WTC11 (cell line): ENCODE measurements around the gene SMIM3. TPM values are rescaled to one million over a fixed set of nuclear protein-coding genes. Genes with fewer than 3 reads are reported as not detected.

Experiments
- ATAC-seq: fragments of 200-7000 bp; cut with Tn5 transposase; 2 replicates; pipeline ENCODE4 v1.10.0; 2021; ENCODE audit warnings: mild to moderate bottlenecking, moderate library complexity
- CTCF ChIA-PET: fragments of 300-600 bp; sonication (Branson Sonifier 250); formaldehyde crosslinking; loops from one replicate; lab custom pipeline; 2021; ENCODE audit warnings: antibody characterized with exemption; lab: Charles Lee
- POLR2A ChIA-PET: fragments of 350-600 bp; sonication (Branson Sonifier 250); formaldehyde crosslinking; loops from one replicate; lab custom pipeline; 2021; ENCODE audit warnings: antibody characterized with exemption; lab: Charles Lee
- DNase-seq: peaks from one replicate; pipeline ENCODE4 v3.0.0; 2021; ENCODE audit warnings: low spot score
- H3K27ac Mint-ChIP-seq: 2 replicates; pipeline ENCODE4 v1.8.0; 2021; ENCODE audit warnings: mixed read lengths
- H3K27me3 Mint-ChIP-seq: 2 replicates; pipeline ENCODE4 v1.8.0; 2021; ENCODE audit warnings: low read depth, mild to moderate bottlenecking, moderate library complexity, mixed read lengths
- H3K36me3 Mint-ChIP-seq: 2 replicates; pipeline ENCODE4 v1.8.0; 2021; ENCODE audit warnings: mixed read lengths
- H3K4me1 Mint-ChIP-seq: 2 replicates; pipeline ENCODE4 v1.8.0; 2022; ENCODE audit warnings: mixed read lengths
- H3K4me3 Mint-ChIP-seq: 2 replicates; pipeline ENCODE4 v1.8.0; 2021; ENCODE audit warnings: mild to moderate bottlenecking, moderate library complexity, mixed read lengths
- H3K9me3 Mint-ChIP-seq: 2 replicates; pipeline ENCODE4 v1.8.0; 2021; ENCODE audit warnings: mixed read lengths
- AFF4 ChIP-seq: sonication (generic); formaldehyde crosslinking; IDR thresholded peaks from 2 replicates; pipeline ENCODE4 v1.8.1; 2023; ENCODE audit warnings: mild to moderate bottlenecking, missing genetic modification reagents, borderline replicate concordance
- ATF3 ChIP-seq: sonication (generic); formaldehyde crosslinking; conservative IDR thresholded peaks from 2 replicates; pipeline ENCODE4 v1.8.1; 2022; ENCODE audit warnings: mild to moderate bottlenecking, missing genetic modification reagents
- CTCF ChIP-seq: fragments of 200-600 bp; IDR thresholded peaks from 2 replicates; pipeline ENCODE4 v1.8.0; 2022; ENCODE audit warnings: antibody characterized with exemption
- EMX1 ChIP-seq: fragments of 250-450 bp; sonication (Bioruptor Pico); IDR thresholded peaks from 2 replicates; pipeline ENCODE4 v1.8.0; 2021; ENCODE audit warnings: mild to moderate bottlenecking
- NR2C2 ChIP-seq: sonication (generic); formaldehyde crosslinking; IDR thresholded peaks from 2 replicates; pipeline ENCODE4 v1.8.0; 2022; ENCODE audit warnings: mild to moderate bottlenecking, missing genetic modification reagents
- NR3C1 ChIP-seq: sonication (generic); formaldehyde crosslinking; conservative IDR thresholded peaks from 2 replicates; pipeline ENCODE4 v1.8.1; 2023; ENCODE audit warnings: low read depth, mild to moderate bottlenecking, missing genetic modification reagents
- RELA ChIP-seq: sonication (generic); formaldehyde crosslinking; IDR thresholded peaks from 2 replicates; pipeline ENCODE4 v1.8.1; 2022; ENCODE audit warnings: missing genetic modification reagents, mild to moderate bottlenecking, borderline replicate concordance
- ZBTB21 ChIP-seq: sonication (generic); formaldehyde crosslinking; IDR thresholded peaks from 2 replicates; pipeline ENCODE4 v1.8.1; 2023; ENCODE audit warnings: mild to moderate bottlenecking, missing genetic modification reagents, borderline replicate concordance
- total RNA-seq: library from RNA; stranded (reverse); gene quantifications from 3 replicates; pipeline ENCODE4 v1.2.3, GENCODE V29; 2021
- TF ChIP-seq, protein P1 (sequence below): sonication (generic); formaldehyde crosslinking; IDR thresholded peaks from 2 replicates; pipeline ENCODE4 v1.8.1; 2023; ENCODE audit warnings: mild to moderate bottlenecking, missing genetic modification reagents, moderate library complexity
- TF ChIP-seq, protein P2 (sequence below): sonication (generic); formaldehyde crosslinking; IDR thresholded peaks from 2 replicates; pipeline ENCODE4 v1.8.0; 2022; ENCODE audit warnings: mild to moderate bottlenecking, missing genetic modification reagents
- TF ChIP-seq, protein P3 (sequence below): fragments of 250-450 bp; sonication (Bioruptor Pico); IDR thresholded peaks from 2 replicates; pipeline ENCODE4 v1.9.0; 2021; ENCODE audit warnings: mild to moderate bottlenecking, borderline replicate concordance
- TF ChIP-seq, protein P4 (sequence below): sonication (generic); formaldehyde crosslinking; IDR thresholded peaks from 2 replicates; pipeline ENCODE4 v1.8.1; 2022; ENCODE audit warnings: mild to moderate bottlenecking, moderate library complexity, missing genetic modification reagents

The SMIM3 gene
- total RNA-seq, 1 experiment from 2014 or later = 14.1 TPM

- TF ChIP-seq, protein P1, sequence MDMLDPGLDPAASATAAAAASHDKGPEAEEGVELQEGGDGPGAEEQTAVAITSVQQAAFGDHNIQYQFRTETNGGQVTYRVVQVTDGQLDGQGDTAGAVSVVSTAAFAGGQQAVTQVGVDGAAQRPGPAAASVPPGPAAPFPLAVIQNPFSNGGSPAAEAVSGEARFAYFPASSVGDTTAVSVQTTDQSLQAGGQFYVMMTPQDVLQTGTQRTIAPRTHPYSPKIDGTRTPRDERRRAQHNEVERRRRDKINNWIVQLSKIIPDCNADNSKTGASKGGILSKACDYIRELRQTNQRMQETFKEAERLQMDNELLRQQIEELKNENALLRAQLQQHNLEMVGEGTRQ (CRISPR knock-in tag) = no peak
Measured at GRCh38 chr5:150778088-150778516, 455 bp upstream of the SMIM3 start (continued).

DNA sequence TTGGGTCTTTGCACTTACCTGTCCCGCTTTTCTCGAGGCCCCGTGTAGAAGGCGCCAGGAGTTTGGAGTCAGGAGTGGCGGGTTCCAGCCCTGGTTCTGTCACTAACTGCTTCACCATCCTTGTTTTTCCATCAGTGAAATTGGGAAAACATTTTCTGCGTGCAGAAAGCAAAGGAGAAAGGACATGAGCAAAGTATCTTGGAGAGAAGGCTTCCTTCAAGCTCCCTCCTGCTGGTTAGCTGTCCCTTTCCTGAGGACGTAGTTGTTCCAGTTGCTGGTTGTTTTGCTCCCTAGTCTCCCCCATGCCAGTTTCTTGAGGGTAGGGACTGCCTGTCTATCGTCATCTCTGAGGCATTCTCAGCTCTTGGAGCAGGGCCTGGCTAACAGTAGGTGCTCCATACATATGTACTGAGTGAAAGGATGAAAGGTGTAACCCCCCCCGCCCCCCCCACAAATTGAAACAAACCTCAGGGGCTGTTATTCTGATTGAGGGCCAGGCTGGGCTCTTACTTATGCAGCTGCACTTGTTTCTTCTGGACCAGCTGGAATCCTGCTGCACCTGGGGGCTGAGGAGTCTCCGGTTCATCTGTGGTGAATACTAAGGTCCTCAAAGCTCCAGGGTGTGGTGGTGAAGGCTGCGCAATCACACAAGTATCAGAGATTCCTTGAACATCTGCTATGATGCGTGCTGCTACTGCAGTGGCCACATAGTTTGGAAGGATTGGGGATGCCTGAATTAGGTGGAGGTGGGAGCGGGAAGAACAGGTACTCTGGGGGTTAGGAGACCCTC, 1.0 kb downstream of the SMIM3 start:
- no peak for TF ChIP-seq RELA (CRISPR knock-in tag)
- TF ChIP-seq, protein P2, sequence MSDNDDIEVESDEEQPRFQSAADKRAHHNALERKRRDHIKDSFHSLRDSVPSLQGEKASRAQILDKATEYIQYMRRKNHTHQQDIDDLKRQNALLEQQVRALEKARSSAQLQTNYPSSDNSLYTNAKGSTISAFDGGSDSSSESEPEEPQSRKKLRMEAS (CRISPR knock-in tag) = 0 out of 2 replicates have a peak, but pooled peaks have one; percentile 5
- TF ChIP-seq, all 79 proteins: peak for 1
- Mint-ChIP-seq H3K4me1 (peaks cover 57% of the 10 kb centered on the region), H3K27me3 (peaks cover 18% of the 10 kb centered on the region), H3K9me3 (no peaks in the 10 kb centered on the region), H3K36me3 (no peaks in the 10 kb centered on the region), H3K27ac (peak overlapping the region; percentile 72; the same call in 1 of the 2 replicates), H3K4me3 (peak overlapping the region; percentile 97)
- POLR2A ChIA-PET = interaction anchor here (1.1 to 3.1 kb wide), 3 partner anchors 68 to 118 kb away, joined by 3 to 22 read pairs (median 4); partner anchors contain the start of gene RBM22
- no peak for DNase-seq
- CTCF ChIA-PET = interaction anchor here (0.6 to 2.7 kb wide), 16 partner anchors 10 to 757 kb away, joined by 3 to 29 read pairs (median 8); partner anchors contain the start of genes DCTN4, MYOZ3 and RBM22
- ATAC-seq = no peak

DNA sequence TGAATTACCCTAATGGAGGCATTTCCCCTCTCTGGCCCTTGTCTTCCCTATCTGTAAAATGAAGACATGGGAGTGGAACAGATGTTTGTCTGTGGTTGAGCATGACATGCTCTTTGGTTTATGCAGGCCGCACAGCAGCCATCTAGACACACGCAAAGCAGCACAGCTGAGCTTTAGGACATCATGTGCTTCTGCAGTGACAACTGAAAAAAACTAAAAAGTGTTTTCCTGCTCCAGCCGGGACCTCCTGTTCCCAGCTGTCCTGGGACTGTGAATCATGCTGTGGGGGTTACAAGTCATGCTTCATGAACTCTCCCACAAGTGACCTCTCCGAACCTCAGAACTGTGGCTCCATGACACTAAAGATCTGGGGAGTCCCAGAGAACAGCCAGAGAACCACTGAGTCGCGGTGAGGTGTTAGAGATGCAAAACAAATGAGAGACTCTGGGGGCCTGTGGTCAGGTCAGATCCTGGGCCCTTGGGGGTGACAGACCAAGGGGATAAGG, 1.7 kb downstream of the SMIM3 start:
- peaks cover 2% of the 10 kb centered on the region; the same call in 1 of the 2 replicates for H3K36me3 Mint-ChIP-seq
- TF ChIP-seq ATF3 = no peak
- H3K4me1 Mint-ChIP-seq = peaks cover 59% of the 10 kb centered on the region
- H3K9me3 Mint-ChIP-seq = no peaks in the 10 kb centered on the region
- ChIA-PET CTCF (interaction anchor here (1.9 to 2.7 kb wide), 3 partner anchors 22 to 220 kb away, joined by 12 to 29 read pairs (median 15); partner anchors contain the start of genes DCTN4 and RBM22), POLR2A (interaction anchor here (3.1 kb wide), 1 partner anchor 80 kb away, joined by 22 read pairs; the partner anchor contains the start of gene RBM22)
- H3K27me3 Mint-ChIP-seq = peaks cover 18% of the 10 kb centered on the region
- ATAC-seq (no peak), DNase-seq (no peak)
- peak overlapping the region; percentile 97 for H3K4me3 Mint-ChIP-seq
- no peak overlapping the region for H3K27ac Mint-ChIP-seq

- ATAC-seq (no peak), DNase-seq (no peak)
- H3K27me3 Mint-ChIP-seq = peaks cover 18% of the 10 kb centered on the region
- POLR2A ChIA-PET = interaction anchor here (3.1 kb wide), 1 partner anchor 80 kb away, joined by 22 read pairs; the partner anchor contains the start of gene RBM22
- H3K36me3 Mint-ChIP-seq = peaks cover 6% of the 10 kb centered on the region
- peaks cover 59% of the 10 kb centered on the region for H3K4me1 Mint-ChIP-seq
- no peak overlapping the region for H3K4me3 Mint-ChIP-seq
- H3K9me3 Mint-ChIP-seq = peaks cover 2% of the 10 kb centered on the region
- no peak overlapping the region for H3K27ac Mint-ChIP-seq
- CTCF ChIA-PET = interaction anchor here (0.9 kb wide), 1 partner anchor 80 kb away, joined by 4 read pairs; the partner anchor contains the start of gene RBM22
- TF ChIP-seq NR3C1 (CRISPR knock-in tag) (no peak), EMX1 (CRISPR knock-in tag) (no peak), NR2C2 (CRISPR knock-in tag) (no peak), RELA (CRISPR knock-in tag) (no peak), CTCF (no peak), ZBTB21 (no peak), AFF4 (CRISPR knock-in tag) (no peak)
- TF ChIP-seq, protein P3, sequence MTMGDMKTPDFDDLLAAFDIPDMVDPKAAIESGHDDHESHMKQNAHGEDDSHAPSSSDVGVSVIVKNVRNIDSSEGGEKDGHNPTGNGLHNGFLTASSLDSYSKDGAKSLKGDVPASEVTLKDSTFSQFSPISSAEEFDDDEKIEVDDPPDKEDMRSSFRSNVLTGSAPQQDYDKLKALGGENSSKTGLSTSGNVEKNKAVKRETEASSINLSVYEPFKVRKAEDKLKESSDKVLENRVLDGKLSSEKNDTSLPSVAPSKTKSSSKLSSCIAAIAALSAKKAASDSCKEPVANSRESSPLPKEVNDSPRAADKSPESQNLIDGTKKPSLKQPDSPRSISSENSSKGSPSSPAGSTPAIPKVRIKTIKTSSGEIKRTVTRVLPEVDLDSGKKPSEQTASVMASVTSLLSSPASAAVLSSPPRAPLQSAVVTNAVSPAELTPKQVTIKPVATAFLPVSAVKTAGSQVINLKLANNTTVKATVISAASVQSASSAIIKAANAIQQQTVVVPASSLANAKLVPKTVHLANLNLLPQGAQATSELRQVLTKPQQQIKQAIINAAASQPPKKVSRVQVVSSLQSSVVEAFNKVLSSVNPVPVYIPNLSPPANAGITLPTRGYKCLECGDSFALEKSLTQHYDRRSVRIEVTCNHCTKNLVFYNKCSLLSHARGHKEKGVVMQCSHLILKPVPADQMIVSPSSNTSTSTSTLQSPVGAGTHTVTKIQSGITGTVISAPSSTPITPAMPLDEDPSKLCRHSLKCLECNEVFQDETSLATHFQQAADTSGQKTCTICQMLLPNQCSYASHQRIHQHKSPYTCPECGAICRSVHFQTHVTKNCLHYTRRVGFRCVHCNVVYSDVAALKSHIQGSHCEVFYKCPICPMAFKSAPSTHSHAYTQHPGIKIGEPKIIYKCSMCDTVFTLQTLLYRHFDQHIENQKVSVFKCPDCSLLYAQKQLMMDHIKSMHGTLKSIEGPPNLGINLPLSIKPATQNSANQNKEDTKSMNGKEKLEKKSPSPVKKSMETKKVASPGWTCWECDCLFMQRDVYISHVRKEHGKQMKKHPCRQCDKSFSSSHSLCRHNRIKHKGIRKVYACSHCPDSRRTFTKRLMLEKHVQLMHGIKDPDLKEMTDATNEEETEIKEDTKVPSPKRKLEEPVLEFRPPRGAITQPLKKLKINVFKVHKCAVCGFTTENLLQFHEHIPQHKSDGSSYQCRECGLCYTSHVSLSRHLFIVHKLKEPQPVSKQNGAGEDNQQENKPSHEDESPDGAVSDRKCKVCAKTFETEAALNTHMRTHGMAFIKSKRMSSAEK (CRISPR knock-in tag) = no peak
- TF ChIP-seq, protein P4, sequence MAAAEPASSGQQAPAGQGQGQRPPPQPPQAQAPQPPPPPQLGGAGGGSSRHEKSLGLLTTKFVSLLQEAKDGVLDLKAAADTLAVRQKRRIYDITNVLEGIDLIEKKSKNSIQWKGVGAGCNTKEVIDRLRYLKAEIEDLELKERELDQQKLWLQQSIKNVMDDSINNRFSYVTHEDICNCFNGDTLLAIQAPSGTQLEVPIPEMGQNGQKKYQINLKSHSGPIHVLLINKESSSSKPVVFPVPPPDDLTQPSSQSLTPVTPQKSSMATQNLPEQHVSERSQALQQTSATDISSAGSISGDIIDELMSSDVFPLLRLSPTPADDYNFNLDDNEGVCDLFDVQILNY (CRISPR knock-in tag) = no peak
Measured at GRCh38 chr5:150780816-150781221, 2.3 kb downstream of the SMIM3 start.
